Vagina (tissue), 2 donors: ENCODE data around the gene THSD7A. TPM values are rescaled to one million over a fixed set of nuclear protein-coding genes. Genes with fewer than 3 reads are reported as not detected.

Experiments
- DNase-seq, 2 donors: peaks; one replicate each; pipeline ENCODE4 v3.0.0-alpha.2; 2017; ENCODE audit errors: extremely low spot score in 2 of 2
- H3K27ac ChIP-seq: fragments of 200-600 bp; sonication (generic); one replicate; pipeline ENCODE4 v1.5.1; 2019
- H3K27me3 ChIP-seq: fragments of 200-600 bp; sonication (generic); one replicate; pipeline ENCODE4 v1.5.1; 2019
- H3K36me3 ChIP-seq, 2 donors: fragments of 200-600 bp; sonication (generic); one replicate each; pipeline ENCODE4 v1.5.1; 2017 to 2019
- H3K4me1 ChIP-seq: fragments of 200-600 bp; sonication (generic); one replicate; pipeline ENCODE4 v1.5.1; 2019
- H3K4me3 ChIP-seq, 2 donors: fragments of 200-600 bp; sonication (generic); 1 replicate in 1 of 2; 2 replicates in 1 of 2; pipeline ENCODE4 v1.5.1; 2016 to 2019
- H3K9me3 ChIP-seq: fragments of 200-600 bp; sonication (generic); one replicate; pipeline ENCODE4 v1.5.1; 2019
- POLR2A ChIP-seq, 2 donors: fragments of 450-650 bp; IDR thresholded peaks; one replicate each; pipeline ENCODE4 v1.6.1; 2017; ENCODE audit warnings: antibody characterized with exemption in 2 of 2, mild to moderate bottlenecking in 2 of 2, moderate library complexity in 2 of 2
- POLR2AphosphoS5 ChIP-seq, 2 donors: sonication (generic); formaldehyde crosslinking; IDR thresholded peaks; one replicate each; pipeline ENCODE4 v1.9.0; 2017; ENCODE audit warnings: antibody characterized with exemption in 2 of 2, mild to moderate bottlenecking in 2 of 2, low read depth in 1 of 2; ENCODE audit not compliant: insufficient read depth in 1 of 2
- intact Hi-C: fragments of 100-400 bp; cut with DNase I; formaldehyde crosslinking; loops from one replicate; pipeline ENCODE4 v1.15.1; 2023
- total RNA-seq: library from RNA; depleted of rRNA; stranded (reverse); fragments of >200 nt; gene quantifications from one replicate; pipeline ENCODE4 v1.2.3, GENCODE V29; 2016
- TF ChIP-seq, protein P1 (sequence below), 3 experiments: fragments of 450-650 bp in 2 of 3; fragments of 200-600 bp in 1 of 3; sonication (generic) in 1 of 3; IDR thresholded peaks; one replicate each; pipeline ENCODE4 v1.5.1; 2017 to 2019; ENCODE audit warnings: antibody characterized with exemption in 3 of 3, mild to moderate bottlenecking in 2 of 3, moderate library complexity in 2 of 3

Gene THSD7A
- total RNA-seq, 1 donor from 2014 or later: 9.3 TPM

DNA sequence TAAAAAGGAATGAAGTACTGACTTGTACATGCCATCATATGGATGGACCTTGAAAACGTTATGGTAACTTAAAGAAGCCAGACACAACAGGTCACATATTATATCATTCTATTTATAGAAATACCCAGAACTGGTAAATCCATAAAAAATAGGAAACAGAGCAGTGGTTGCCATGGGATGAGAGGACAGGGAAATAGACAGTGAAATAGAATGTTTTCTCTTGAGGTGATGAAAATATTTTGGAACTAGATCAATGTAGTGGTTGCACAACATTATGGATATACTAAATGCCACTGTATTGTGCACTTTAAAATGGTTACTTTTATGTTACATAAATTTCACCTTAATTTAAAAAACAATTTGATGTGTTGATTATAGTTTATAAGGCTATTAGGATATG lies 318.5 kb downstream of the THSD7A start:
- H3K27ac ChIP-seq: no peak overlapping the region
- TF ChIP-seq, protein P1, sequence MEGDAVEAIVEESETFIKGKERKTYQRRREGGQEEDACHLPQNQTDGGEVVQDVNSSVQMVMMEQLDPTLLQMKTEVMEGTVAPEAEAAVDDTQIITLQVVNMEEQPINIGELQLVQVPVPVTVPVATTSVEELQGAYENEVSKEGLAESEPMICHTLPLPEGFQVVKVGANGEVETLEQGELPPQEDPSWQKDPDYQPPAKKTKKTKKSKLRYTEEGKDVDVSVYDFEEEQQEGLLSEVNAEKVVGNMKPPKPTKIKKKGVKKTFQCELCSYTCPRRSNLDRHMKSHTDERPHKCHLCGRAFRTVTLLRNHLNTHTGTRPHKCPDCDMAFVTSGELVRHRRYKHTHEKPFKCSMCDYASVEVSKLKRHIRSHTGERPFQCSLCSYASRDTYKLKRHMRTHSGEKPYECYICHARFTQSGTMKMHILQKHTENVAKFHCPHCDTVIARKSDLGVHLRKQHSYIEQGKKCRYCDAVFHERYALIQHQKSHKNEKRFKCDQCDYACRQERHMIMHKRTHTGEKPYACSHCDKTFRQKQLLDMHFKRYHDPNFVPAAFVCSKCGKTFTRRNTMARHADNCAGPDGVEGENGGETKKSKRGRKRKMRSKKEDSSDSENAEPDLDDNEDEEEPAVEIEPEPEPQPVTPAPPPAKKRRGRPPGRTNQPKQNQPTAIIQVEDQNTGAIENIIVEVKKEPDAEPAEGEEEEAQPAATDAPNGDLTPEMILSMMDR (IDR thresholded peaks at IDR 0.05): no peak
- no peak for TF ChIP-seq POLR2AphosphoS5 (IDR thresholded peaks at IDR 0.05; ENCODE audit: insufficient read depth in 1 of 2, low read depth in 1 of 2)
- no peak for TF ChIP-seq POLR2A (IDR thresholded peaks at IDR 0.05)
- no peak for DNase-seq

DNA sequence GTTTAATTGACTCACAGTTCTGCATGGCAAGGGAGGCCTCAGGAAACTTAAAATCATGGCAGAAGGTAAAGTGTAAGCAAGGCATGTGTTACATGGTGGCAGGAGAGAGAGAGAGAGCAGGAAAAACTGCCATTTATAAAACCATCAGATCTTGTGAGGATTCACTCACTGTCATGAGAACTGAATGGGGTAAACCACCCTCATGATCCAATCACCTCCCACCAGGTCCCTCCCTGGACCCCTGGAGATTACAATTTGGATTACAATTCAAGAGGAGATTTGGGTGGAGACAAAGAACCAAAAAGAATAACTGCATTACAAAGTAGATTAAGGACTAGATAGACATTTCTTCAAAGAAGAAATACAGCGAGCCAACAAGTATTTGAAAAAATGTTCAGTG lies 324.1 kb downstream of the THSD7A start:
- TF ChIP-seq, protein P1 (IDR thresholded peaks at IDR 0.05): no peak
- TF ChIP-seq POLR2A (IDR thresholded peaks at IDR 0.05) (no peak), POLR2AphosphoS5 (IDR thresholded peaks at IDR 0.05; ENCODE audit: insufficient read depth in 1 of 2, low read depth in 1 of 2) (no peak)
- intact Hi-C loops: no loop called here
- DNase-seq: no peak
- no peaks in the 10 kb centered on the region for H3K36me3 ChIP-seq
- H3K27me3 ChIP-seq: no peaks in the 10 kb centered on the region
- H3K27ac ChIP-seq: no peak overlapping the region
- H3K9me3 ChIP-seq: no peaks in the 10 kb centered on the region
- no peaks in the 10 kb centered on the region for H3K4me1 ChIP-seq
- H3K4me3 ChIP-seq: no peak overlapping the region

More for the DNA sequence above, 318.5 kb downstream of the THSD7A start:
- no peaks in the 10 kb centered on the region for H3K9me3 ChIP-seq
- H3K4me1 ChIP-seq: no peaks in the 10 kb centered on the region
- H3K4me3 ChIP-seq: no peak overlapping the region
- H3K36me3 ChIP-seq: no peaks in the 10 kb centered on the region
- intact Hi-C loops: no loop called here
- H3K27me3 ChIP-seq: no peaks in the 10 kb centered on the region

DNA sequence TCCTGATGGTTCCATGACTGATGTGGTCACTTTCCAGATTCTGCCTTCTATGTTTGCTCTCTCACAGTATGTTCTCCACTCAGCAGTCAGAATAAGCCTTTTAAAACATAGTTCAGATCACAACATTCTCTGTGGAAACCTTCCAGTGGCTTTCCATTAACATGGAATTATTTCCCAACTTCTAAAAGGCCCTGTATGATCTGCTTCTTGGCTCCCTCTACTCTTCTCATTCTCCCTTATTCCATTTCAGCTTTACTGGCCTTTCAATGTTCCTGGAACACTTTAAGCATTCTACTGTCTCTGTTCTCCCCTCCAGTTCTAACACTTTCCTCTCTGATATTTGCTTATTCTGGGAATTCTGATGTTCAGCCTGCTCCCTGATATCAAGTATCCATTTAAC lies 325.6 kb downstream of the THSD7A start:
- H3K36me3 ChIP-seq: no peaks in the 10 kb centered on the region
- no peaks in the 10 kb centered on the region for H3K9me3 ChIP-seq
- H3K27ac ChIP-seq: no peak overlapping the region
- H3K27me3 ChIP-seq: no peaks in the 10 kb centered on the region
- TF ChIP-seq POLR2AphosphoS5 (IDR thresholded peaks at IDR 0.05; ENCODE audit: insufficient read depth in 1 of 2, low read depth in 1 of 2): no peak
- TF ChIP-seq POLR2A (IDR thresholded peaks at IDR 0.05): no peak
- intact Hi-C loops: no loop called here
- H3K4me3 ChIP-seq: no peak overlapping the region
- no peaks in the 10 kb centered on the region for H3K4me1 ChIP-seq
- no peak for DNase-seq

DNA sequence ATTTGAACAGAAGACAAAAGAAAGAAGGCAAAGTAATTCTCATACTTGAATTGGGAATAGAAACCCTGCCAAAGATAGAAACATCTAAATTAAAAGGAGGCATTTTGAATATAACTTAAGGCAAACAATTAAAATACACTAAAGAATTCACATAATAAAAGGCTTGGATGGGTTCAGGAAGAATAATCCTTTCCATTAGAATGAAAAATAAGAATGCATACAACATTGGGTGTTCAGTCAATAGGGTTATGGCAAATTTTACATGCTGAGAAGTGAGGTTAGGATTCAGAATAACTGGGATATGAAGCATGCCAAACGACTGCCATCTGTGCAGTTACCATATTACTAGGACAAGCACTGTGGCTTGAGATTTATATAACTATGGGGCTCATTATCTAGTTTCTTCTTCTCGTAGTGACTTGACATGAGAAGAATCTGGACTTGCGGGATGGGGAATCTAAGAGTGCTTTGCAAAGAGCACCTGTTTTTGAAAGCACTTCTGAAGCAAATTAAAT lies 326.5 kb downstream of the THSD7A start:
- no peak overlapping the region for H3K4me3 ChIP-seq
- H3K36me3 ChIP-seq: no peaks in the 10 kb centered on the region
- no peaks in the 10 kb centered on the region for H3K4me1 ChIP-seq
- no peak for DNase-seq
- H3K27me3 ChIP-seq: no peaks in the 10 kb centered on the region
- no peak overlapping the region for H3K27ac ChIP-seq
- no peak for TF ChIP-seq POLR2A (IDR thresholded peaks at IDR 0.05)
- TF ChIP-seq, protein P1 (IDR thresholded peaks at IDR 0.05): no peak
- TF ChIP-seq POLR2AphosphoS5 (IDR thresholded peaks at IDR 0.05; ENCODE audit: insufficient read depth in 1 of 2, low read depth in 1 of 2): no peak
- H3K9me3 ChIP-seq: no peaks in the 10 kb centered on the region
- intact Hi-C loops: no loop called here

DNA sequence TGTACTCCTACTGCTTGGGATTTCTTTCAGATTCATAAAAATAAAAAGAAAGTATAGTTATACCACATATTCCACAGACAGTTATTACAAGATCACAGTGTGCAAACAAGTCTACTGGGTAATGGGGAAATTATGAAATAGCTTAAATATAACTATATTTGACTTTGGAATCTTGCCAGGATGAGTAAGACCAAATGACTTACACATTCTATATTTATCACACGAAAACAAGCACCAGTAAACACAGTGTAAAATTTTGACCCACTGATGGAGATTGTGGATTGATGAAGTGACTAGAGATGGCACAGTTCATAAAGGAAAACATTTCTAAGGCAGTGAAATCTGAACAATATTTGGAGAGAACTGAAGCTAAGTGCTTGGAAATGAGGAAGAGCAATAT lies 339.7 kb downstream of the THSD7A start:
- Histone ChIP-seq H3K4me1 (no peaks in the 10 kb centered on the region), H3K27ac (no peak overlapping the region), H3K27me3 (no peaks in the 10 kb centered on the region), H3K36me3 (no peaks in the 10 kb centered on the region), H3K9me3 (no peaks in the 10 kb centered on the region), H3K4me3 (no peak overlapping the region)
- DNase-seq: no peak
- TF ChIP-seq, protein P1 (IDR thresholded peaks at IDR 0.05): no peak
- TF ChIP-seq POLR2A (IDR thresholded peaks at IDR 0.05) (no peak), POLR2AphosphoS5 (IDR thresholded peaks at IDR 0.05; ENCODE audit: insufficient read depth in 1 of 2, low read depth in 1 of 2) (no peak)
- intact Hi-C loops: no loop called here
